H9 (cell line): Measurements from ENCODE around the gene ASB16. TPM values are rescaled to one million over a fixed set of nuclear protein-coding genes. Genes with fewer than 3 reads are reported as not detected.

Experiments
- DNase-seq: peaks from one replicate; pipeline ENCODE4 v3.0.0-alpha.2; 2017
- H2AFZ ChIP-seq: one replicate; pipeline ENCODE4 v1.6.1; 2013; ENCODE audit warnings: mild to moderate bottlenecking, low read length, control low read depth, moderate library complexity
- H2AK5ac ChIP-seq: 2 replicates; pipeline ENCODE4 v1.6.1; 2013; ENCODE audit warnings: low read length, control low read depth, mixed read lengths; ENCODE audit not compliant: insufficient read length
- H2BK120ac ChIP-seq: one replicate; pipeline ENCODE4 v1.6.1; 2013; ENCODE audit warnings: low read depth, mild to moderate bottlenecking, low read length, control low read depth, inconsistent platforms; ENCODE audit not compliant: poor library complexity, severe bottlenecking
- H2BK12ac ChIP-seq: 2 replicates; pipeline ENCODE4 v1.6.1; 2013; ENCODE audit warnings: low read length, control low read depth, mixed read lengths, low read depth; ENCODE audit not compliant: insufficient read length
- H2BK15ac ChIP-seq: 2 replicates; pipeline ENCODE4 v1.6.1; 2013; ENCODE audit warnings: low read depth, low read length, control low read depth
- H2BK20ac ChIP-seq: one replicate; pipeline ENCODE4 v1.6.1; 2013; ENCODE audit warnings: low read depth, mild to moderate bottlenecking, low read length, control low read depth, inconsistent platforms; ENCODE audit not compliant: poor library complexity, severe bottlenecking
- H2BK5ac ChIP-seq: 2 replicates; pipeline ENCODE4 v1.6.1; 2013; ENCODE audit warnings: low read length, control low read depth, mixed read lengths; ENCODE audit not compliant: insufficient read length
- H3K14ac ChIP-seq: 2 replicates; pipeline ENCODE4 v1.6.1; 2013; ENCODE audit warnings: low read length, control low read depth; ENCODE audit not compliant: insufficient read depth
- H3K18ac ChIP-seq: 2 replicates; pipeline ENCODE4 v1.6.1; 2013; ENCODE audit warnings: low read depth, mild to moderate bottlenecking, mixed read lengths, low read length, control low read depth; ENCODE audit not compliant: insufficient read length
- H3K23ac ChIP-seq: 2 replicates; pipeline ENCODE4 v1.6.1; 2013; ENCODE audit warnings: low read length, control low read depth, mixed read lengths, low read depth; ENCODE audit not compliant: insufficient read length
- H3K23me2 ChIP-seq: 2 replicates; pipeline ENCODE4 v1.6.1; 2013; ENCODE audit warnings: low read depth, mild to moderate bottlenecking, mixed read lengths, low read length, control low read depth; ENCODE audit not compliant: insufficient read length, poor library complexity, severe bottlenecking
- H3K27ac ChIP-seq: 2 replicates; pipeline ENCODE4 v1.5.1; 2013; ENCODE audit warnings: low read length, control low read depth, mixed read lengths, low read depth; ENCODE audit not compliant: insufficient read length
- H3K27me3 ChIP-seq: 2 replicates; pipeline ENCODE4 v1.6.1; 2013; ENCODE audit warnings: low read length, control low read depth, inconsistent platforms; ENCODE audit not compliant: insufficient read depth
- H3K4ac ChIP-seq: 2 replicates; pipeline ENCODE4 v1.6.1; 2013; ENCODE audit warnings: low read depth, mild to moderate bottlenecking, control low read depth, inconsistent platforms, low read length, moderate library complexity
- H3K4me1 ChIP-seq: 2 replicates; pipeline ENCODE4 v1.6.1; 2013; ENCODE audit warnings: low read length, control low read depth, inconsistent platforms; ENCODE audit not compliant: insufficient read depth
- H3K4me2 ChIP-seq: 2 replicates; pipeline ENCODE4 v1.6.1; 2013; ENCODE audit warnings: low read length, control low read depth, mixed read lengths; ENCODE audit not compliant: insufficient read length, insufficient read depth
- H3K56ac ChIP-seq: 2 replicates; pipeline ENCODE4 v1.6.1; 2013; ENCODE audit warnings: low read depth, mild to moderate bottlenecking, mixed read lengths, low read length, control low read depth; ENCODE audit not compliant: insufficient read length
- H3K79me1 ChIP-seq: 2 replicates; pipeline ENCODE4 v1.6.1; 2013; ENCODE audit warnings: low read depth, mild to moderate bottlenecking, moderate library complexity, low read length, control low read depth, inconsistent platforms; ENCODE audit not compliant: insufficient read depth, poor library complexity, severe bottlenecking
- H3K79me2 ChIP-seq: 2 replicates; pipeline ENCODE4 v1.6.1; 2013; ENCODE audit warnings: low read length, control low read depth, inconsistent platforms; ENCODE audit not compliant: insufficient read depth
- H3K9ac ChIP-seq: 2 replicates; pipeline ENCODE4 v1.6.1; 2013; ENCODE audit warnings: low read length, control low read depth, mixed read lengths; ENCODE audit not compliant: insufficient read length; ENCODE audit errors: extremely low read depth
- H3K9me3 ChIP-seq: one replicate; pipeline ENCODE4 v1.6.1; 2013; ENCODE audit warnings: low read depth, low read length, inconsistent platforms; ENCODE audit not compliant: control insufficient read depth
- H3T11ph ChIP-seq: one replicate; pipeline ENCODE4 v1.6.1; 2013; ENCODE audit warnings: mild to moderate bottlenecking, low read length, control low read depth, inconsistent platforms
- H4K20me1 ChIP-seq: one replicate; pipeline ENCODE4 v1.6.1; 2013; ENCODE audit not compliant: control insufficient read depth, insufficient read length, insufficient read depth
- H4K5ac ChIP-seq: 2 replicates; pipeline ENCODE4 v1.6.1; 2013; ENCODE audit warnings: low read depth, mild to moderate bottlenecking, mixed read lengths, low read length, control low read depth; ENCODE audit not compliant: insufficient read length
- H4K8ac ChIP-seq: replicated peaks from 2 replicates; pipeline ENCODE4 v1.6.1; 2013; ENCODE audit warnings: low read length, control low read depth, mixed read lengths, low read depth; ENCODE audit not compliant: insufficient read length
- H4K91ac ChIP-seq: 2 replicates; pipeline ENCODE4 v1.6.1; 2013; ENCODE audit warnings: low read depth, mild to moderate bottlenecking, moderate library complexity, mixed read lengths, low read length, control low read depth; ENCODE audit not compliant: insufficient read length
- H3K27ac Mint-ChIP-seq, 3 experiments: 2 replicates in 2 of 3; 3 replicates in 1 of 3; pipeline ENCODE4 v1.8.0; 2020 to 2021; ENCODE audit warnings: mixed read lengths in 3 of 3, mild to moderate bottlenecking in 1 of 3, moderate library complexity in 1 of 3
- H3K27me3 Mint-ChIP-seq: 2 replicates; pipeline ENCODE4 v1.8.0; 2021; ENCODE audit warnings: low read depth, mild to moderate bottlenecking, moderate library complexity, mixed read lengths
- H3K36me3 Mint-ChIP-seq, 3 experiments: 2 replicates in 2 of 3; 3 replicates in 1 of 3; pipeline ENCODE4 v1.8.0; 2020 to 2021; ENCODE audit warnings: low read depth in 3 of 3, mixed read lengths in 3 of 3; ENCODE audit not compliant: insufficient read depth in 1 of 3
- H3K4me1 Mint-ChIP-seq, 2 experiments: 2 replicates each; pipeline ENCODE4 v1.8.0; 2020; ENCODE audit warnings: mixed read lengths in 2 of 2
- H3K4me3 Mint-ChIP-seq, 2 experiments: 2 replicates in 1 of 2; 3 replicates in 1 of 2; pipeline ENCODE4 v1.8.0; 2020 to 2021; ENCODE audit warnings: mild to moderate bottlenecking in 2 of 2, mixed read lengths in 2 of 2, moderate library complexity in 1 of 2
- H3K9me3 Mint-ChIP-seq, 2 experiments: 2 replicates in 1 of 2; 3 replicates in 1 of 2; pipeline ENCODE4 v1.8.0; 2020; ENCODE audit warnings: mild to moderate bottlenecking in 2 of 2, mixed read lengths in 2 of 2, moderate library complexity in 1 of 2
- CTCF ChIP-seq: fragments of 200-600 bp; sonication (generic); conservative IDR thresholded peaks from 3 replicates; pipeline ENCODE4 v1.8.0; 2021; ENCODE audit warnings: antibody characterized with exemption, mild to moderate bottlenecking
- WGBS: extraction: QIAGEN DNeasy Blood & Tissue Kit; methylation state at CpG from one replicate; pipeline ENCODE4 v1.1.7; 2013; ENCODE audit warnings: missing lambda C conversion rate, low lambda C conversion rate, mixed read lengths; ENCODE audit not compliant: insufficient read length; ENCODE audit errors: extremely low coverage; 5-methylcytosine and 5-hydroxymethylcytosine counted together
- total RNA-seq: library from RNA; stranded (reverse); gene quantifications from 2 replicates; pipeline ENCODE4 v1.2.1, GENCODE V29; 2021

ASB16 gene
- total RNA-seq, 1 experiment from 2014 or later = 0.90 TPM

- no peak overlapping the region for H2BK12ac ChIP-seq
These were observed 49.5 kb upstream of the ASB16 start for GRCh38 chr17:44120851-44121605.

More at GRCh38 chr17:44120851-44121605, 49.5 kb upstream of the ASB16 start:
- Mint-ChIP-seq H3K27me3 (peaks cover 2% of the 10 kb centered on the region), H3K9me3 (no peaks in the 10 kb centered on the region), H3K36me3 (peaks cover 0 to 10% (median 2%) of the 10 kb centered on the region in 3 experiments; a peak in 2 of 7 replicates), H3K27ac (peak overlapping the region in 2 of 3 experiments; percentile 64 to 81; a peak in 4 of 7 replicates), H3K4me1 (peaks cover 44 to 65% of the 10 kb centered on the region in 2 experiments), H3K4me3 (peak overlapping the region; percentile 86 to 96; a peak in 4 of 5 replicates)
- H4K5ac ChIP-seq = no peak overlapping the region
- H3K14ac ChIP-seq = no peak overlapping the region
- H3K27ac ChIP-seq = no peak overlapping the region
- no peak overlapping the region for H2BK20ac ChIP-seq
- H3K56ac ChIP-seq = no peak overlapping the region
- H3K79me1 ChIP-seq = no peaks in the 10 kb centered on the region
- no peak for TF ChIP-seq CTCF
- no peaks in the 10 kb centered on the region for H4K20me1 ChIP-seq
- H2AFZ ChIP-seq = no peak overlapping the region
- no peak overlapping the region for H3K23ac ChIP-seq
- H3K4me1 ChIP-seq = peaks cover 6% of the 10 kb centered on the region; the same call in 1 of the 2 replicates
- no peak overlapping the region for H3K18ac ChIP-seq
- no peaks in the 10 kb centered on the region for H3K27me3 ChIP-seq
- H3K79me2 ChIP-seq = peaks cover 2% of the 10 kb centered on the region; the same call in 1 of the 2 replicates
- H3K9me3 ChIP-seq = no peaks in the 10 kb centered on the region
- no peak overlapping the region for H4K8ac ChIP-seq
- no CpG with 5 or more reads among the region's 9 CpGs for WGBS
- H3T11ph ChIP-seq = no peak overlapping the region
- peak; percentile 34 for DNase-seq
- no peak overlapping the region for H2BK15ac ChIP-seq
- H2BK120ac ChIP-seq = no peak overlapping the region
- H3K23me2 ChIP-seq = peaks cover 9% of the 10 kb centered on the region
- peak overlapping the region; percentile 90 for H3K4me2 ChIP-seq
- no peak overlapping the region for H3K9ac ChIP-seq
- H4K91ac ChIP-seq = no peak overlapping the region
- no peak overlapping the region for H2BK5ac ChIP-seq
- H3K4ac ChIP-seq = no peak overlapping the region
- no peak overlapping the region for H2AK5ac ChIP-seq
